ENCODE measurements around the gene ACBD6.

The ACBD6 gene

DNA sequence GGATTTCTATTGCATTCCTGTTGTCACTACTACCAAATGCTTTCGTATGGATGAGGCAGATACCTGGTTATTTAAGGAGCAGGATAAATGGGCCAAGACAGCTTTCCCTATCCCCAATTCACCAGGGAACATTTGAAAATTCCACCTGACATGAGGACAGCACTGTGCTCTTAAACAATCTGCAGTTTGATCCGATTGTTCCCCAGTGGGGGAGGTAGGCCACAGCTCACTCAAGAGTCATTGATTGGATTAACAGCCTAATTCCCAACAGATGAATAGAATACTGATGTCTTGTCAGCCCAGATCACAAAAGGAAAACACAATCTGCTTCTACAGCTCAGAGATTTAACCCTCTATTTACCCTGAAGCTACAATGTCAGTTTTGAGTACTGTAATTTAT, 148.4 kb downstream of the ACBD6 start:
- H3F3A ChIP-seq (ENCODE audit: control insufficient read depth, insufficient read depth): no peaks in the 10 kb centered on the region
- H3K36me3 ChIP-seq (ENCODE audit: control insufficient read depth, low read length): no peaks in the 10 kb centered on the region
- no peaks in the 10 kb centered on the region for H3K27me3 ChIP-seq (ENCODE audit: control insufficient read depth, low read length)
- H3K4me1 ChIP-seq (ENCODE audit: control insufficient read depth, low read length): no peaks in the 10 kb centered on the region
- no peaks in the 10 kb centered on the region for H3K9me2 ChIP-seq (replicated peaks; ENCODE audit: control insufficient read depth, low read length)
- no peaks in the 10 kb centered on the region for H3K79me2 ChIP-seq (ENCODE audit: control insufficient read depth, low read length)
- no peak overlapping the region for H3K4me2 ChIP-seq (ENCODE audit: low read length)
- H4K20me1 ChIP-seq (ENCODE audit: control insufficient read depth, insufficient read depth, low read depth, low read length): no peaks in the 10 kb centered on the region
- H3K4me3 ChIP-seq (ENCODE audit: low read length): no peak overlapping the region
- no peaks in the 10 kb centered on the region for H3K9me3 ChIP-seq (ENCODE audit: control insufficient read depth, insufficient read depth, low read length)
- no peak overlapping the region for H3K27ac ChIP-seq (ENCODE audit: low read depth, low read length)
- TF ChIP-seq, protein P1, sequence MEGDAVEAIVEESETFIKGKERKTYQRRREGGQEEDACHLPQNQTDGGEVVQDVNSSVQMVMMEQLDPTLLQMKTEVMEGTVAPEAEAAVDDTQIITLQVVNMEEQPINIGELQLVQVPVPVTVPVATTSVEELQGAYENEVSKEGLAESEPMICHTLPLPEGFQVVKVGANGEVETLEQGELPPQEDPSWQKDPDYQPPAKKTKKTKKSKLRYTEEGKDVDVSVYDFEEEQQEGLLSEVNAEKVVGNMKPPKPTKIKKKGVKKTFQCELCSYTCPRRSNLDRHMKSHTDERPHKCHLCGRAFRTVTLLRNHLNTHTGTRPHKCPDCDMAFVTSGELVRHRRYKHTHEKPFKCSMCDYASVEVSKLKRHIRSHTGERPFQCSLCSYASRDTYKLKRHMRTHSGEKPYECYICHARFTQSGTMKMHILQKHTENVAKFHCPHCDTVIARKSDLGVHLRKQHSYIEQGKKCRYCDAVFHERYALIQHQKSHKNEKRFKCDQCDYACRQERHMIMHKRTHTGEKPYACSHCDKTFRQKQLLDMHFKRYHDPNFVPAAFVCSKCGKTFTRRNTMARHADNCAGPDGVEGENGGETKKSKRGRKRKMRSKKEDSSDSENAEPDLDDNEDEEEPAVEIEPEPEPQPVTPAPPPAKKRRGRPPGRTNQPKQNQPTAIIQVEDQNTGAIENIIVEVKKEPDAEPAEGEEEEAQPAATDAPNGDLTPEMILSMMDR (IDR thresholded peaks at IDR 0.05; ENCODE audit: low read depth, low read length, poor library complexity, severe bottlenecking): no peak
- TF ChIP-seq EZH2phosphoT487 (IDR thresholded peaks at IDR 0.05; ENCODE audit: borderline replicate concordance, low read length): no peak

DNA sequence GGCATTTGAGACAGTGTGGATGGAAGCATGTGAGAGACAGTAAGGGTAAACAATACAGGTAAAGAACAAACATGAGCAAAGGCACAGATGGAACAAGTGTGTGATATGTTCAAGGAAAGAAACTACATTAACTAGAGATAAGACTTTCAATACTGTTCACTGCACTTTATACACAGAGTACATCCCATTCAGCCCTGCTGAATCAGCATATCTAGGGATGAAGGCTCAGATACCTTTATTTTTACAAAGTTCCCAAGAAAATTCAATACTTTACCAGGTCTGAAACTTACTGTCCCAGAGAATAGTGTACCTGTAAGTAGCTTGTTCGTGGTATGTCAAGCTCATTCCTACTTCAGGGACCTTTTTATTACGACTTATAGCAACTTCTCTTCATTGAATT, 149.8 kb downstream of the ACBD6 start:
- no peak for TF ChIP-seq EZH2phosphoT487 (IDR thresholded peaks at IDR 0.05; ENCODE audit: borderline replicate concordance, low read length)
- TF ChIP-seq, protein P1 (IDR thresholded peaks at IDR 0.05; ENCODE audit: low read depth, low read length, poor library complexity, severe bottlenecking): no peak
- no peaks in the 10 kb centered on the region for H3K36me3 ChIP-seq (ENCODE audit: control insufficient read depth, low read length)
- H3K27me3 ChIP-seq (ENCODE audit: control insufficient read depth, low read length): no peaks in the 10 kb centered on the region
- H3K27ac ChIP-seq (ENCODE audit: low read depth, low read length): no peak overlapping the region
- H3K4me1 ChIP-seq (ENCODE audit: control insufficient read depth, low read length): no peaks in the 10 kb centered on the region
- H3K9me2 ChIP-seq (replicated peaks; ENCODE audit: control insufficient read depth, low read length): no peaks in the 10 kb centered on the region
- H3K9me3 ChIP-seq (ENCODE audit: control insufficient read depth, insufficient read depth, low read length): no peaks in the 10 kb centered on the region
- no peaks in the 10 kb centered on the region for H4K20me1 ChIP-seq (ENCODE audit: control insufficient read depth, insufficient read depth, low read depth, low read length)
- no peak overlapping the region for H3K4me2 ChIP-seq (ENCODE audit: low read length)
- H3F3A ChIP-seq (ENCODE audit: control insufficient read depth, insufficient read depth): no peaks in the 10 kb centered on the region
- H3K4me3 ChIP-seq (ENCODE audit: low read length): no peak overlapping the region
- H3K79me2 ChIP-seq (ENCODE audit: control insufficient read depth, low read length): no peaks in the 10 kb centered on the region

DNA sequence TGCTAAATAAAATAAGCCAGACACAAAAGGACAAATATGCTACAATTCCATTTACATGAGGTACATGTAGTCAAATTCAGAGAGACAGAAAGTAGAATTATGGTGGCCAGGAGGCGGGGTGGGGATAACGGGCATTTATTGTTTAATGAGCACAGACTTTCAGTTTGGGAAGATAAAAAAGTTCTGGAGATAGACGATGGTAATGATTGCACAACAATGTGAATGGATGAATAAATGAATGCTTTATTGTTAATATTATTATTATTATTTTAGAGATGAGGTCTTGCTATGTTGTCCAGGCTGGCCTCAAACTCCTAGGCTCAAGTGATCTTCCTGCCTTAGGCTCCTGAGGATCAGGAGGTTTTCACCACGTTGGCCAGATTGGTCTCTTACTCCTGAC, 150.4 kb downstream of the ACBD6 start:
- H4K20me1 ChIP-seq (ENCODE audit: control insufficient read depth, insufficient read depth, low read depth, low read length): no peaks in the 10 kb centered on the region
- no peaks in the 10 kb centered on the region for H3K9me2 ChIP-seq (replicated peaks; ENCODE audit: control insufficient read depth, low read length)
- H3K4me2 ChIP-seq (ENCODE audit: low read length): no peak overlapping the region
- H3K79me2 ChIP-seq (ENCODE audit: control insufficient read depth, low read length): no peaks in the 10 kb centered on the region
- no peak overlapping the region for H3K4me3 ChIP-seq (ENCODE audit: low read length)
- no peaks in the 10 kb centered on the region for H3K4me1 ChIP-seq (ENCODE audit: control insufficient read depth, low read length)
- TF ChIP-seq, protein P1 (IDR thresholded peaks at IDR 0.05; ENCODE audit: low read depth, low read length, poor library complexity, severe bottlenecking): no peak
- TF ChIP-seq EZH2phosphoT487 (IDR thresholded peaks at IDR 0.05; ENCODE audit: borderline replicate concordance, low read length): no peak
- H3K27ac ChIP-seq (ENCODE audit: low read depth, low read length): no peak overlapping the region
- H3K9me3 ChIP-seq (ENCODE audit: control insufficient read depth, insufficient read depth, low read length): no peaks in the 10 kb centered on the region
- H3K36me3 ChIP-seq (ENCODE audit: control insufficient read depth, low read length): no peaks in the 10 kb centered on the region
- no peaks in the 10 kb centered on the region for H3F3A ChIP-seq (ENCODE audit: control insufficient read depth, insufficient read depth)
- H3K27me3 ChIP-seq (ENCODE audit: control insufficient read depth, low read length): no peaks in the 10 kb centered on the region

Measured in DOHH2 (cell line).